Urothelium cell line (cell line): ENCODE measurements around the gene SH3RF3.

Source experiments
- DNase-seq: peaks from one replicate; pipeline ENCODE4 v3.0.0; 2011; ENCODE audit warnings: low spot score, mixed read lengths
- FAIRE-seq: peaks from 2 replicates; lab custom pipeline; 2011; peaks lifted over from hg19 to GRCh38; lab: Jason Lieb, UNC

Gene SH3RF3

GRCh38 chr2:109197491-109198418 lies 68.8 kb downstream of the SH3RF3 start:
- DNase-seq = no peak
- peak; percentile 27 for FAIRE-seq

GRCh38 chr2:109199790-109200189 lies 70.8 kb downstream of the SH3RF3 start:
- FAIRE-seq = no peak
- no peak for DNase-seq

GRCh38 chr2:109200616-109201464 lies 71.8 kb downstream of the SH3RF3 start:
- no peak for DNase-seq
- FAIRE-seq = no peak

- DNase-seq = no peak
- FAIRE-seq = peak; percentile 9
These were observed 72.7 kb downstream of the SH3RF3 start for GRCh38 chr2:109201465-109202327.

- FAIRE-seq = no peak
- DNase-seq = no peak
These were observed 73.5 kb downstream of the SH3RF3 start for GRCh38 chr2:109202486-109202885.

GRCh38 chr2:109203246-109204011 lies 74.4 kb downstream of the SH3RF3 start:
- FAIRE-seq = peak; percentile 62
- no peak for DNase-seq

- FAIRE-seq (no peak), DNase-seq (no peak)
These were observed 75.4 kb downstream of the SH3RF3 start for GRCh38 chr2:109204412-109204811.

- DNase-seq (no peak), FAIRE-seq (no peak)
These were observed 76.4 kb downstream of the SH3RF3 start for GRCh38 chr2:109205447-109205846.

GRCh38 chr2:109206569-109207146 lies 77.7 kb downstream of the SH3RF3 start:
- FAIRE-seq = no peak
- no peak for DNase-seq

GRCh38 chr2:109207176-109207575 lies 78.2 kb downstream of the SH3RF3 start:
- DNase-seq (no peak), FAIRE-seq (no peak)

- DNase-seq = no peak
These were observed 79.3 kb downstream of the SH3RF3 start for GRCh38 chr2:109208071-109208950.

GRCh38 chr2:109208951-109209335 lies 79.9 kb downstream of the SH3RF3 start:
- DNase-seq (no peak), FAIRE-seq (peak; percentile 70)

More at GRCh38 chr2:109208071-109208950, 79.3 kb downstream of the SH3RF3 start:
- FAIRE-seq = no peak

- DNase-seq = peak; percentile 86
These were observed 80.4 kb downstream of the SH3RF3 start for GRCh38 chr2:109209412-109209811.

GRCh38 chr2:109209941-109210340 lies 80.9 kb downstream of the SH3RF3 start:
- DNase-seq (no peak), FAIRE-seq (peak; percentile 27)

More at GRCh38 chr2:109209412-109209811, 80.4 kb downstream of the SH3RF3 start:
- FAIRE-seq = no peak

- FAIRE-seq (no peak), DNase-seq (no peak)
These were observed 81.6 kb downstream of the SH3RF3 start for GRCh38 chr2:109210431-109211200.

GRCh38 chr2:109211315-109211714 lies 82.3 kb downstream of the SH3RF3 start:
- FAIRE-seq = no peak
- DNase-seq = no peak

GRCh38 chr2:109212836-109213563 lies 84.0 kb downstream of the SH3RF3 start:
- DNase-seq = no peak
- FAIRE-seq = no peak
